ENCODE data around the gene FAM149B1.

The FAM149B1 gene

GRCh38 chr10:73287441-73287840 lies 119.5 kb downstream of the FAM149B1 start:
- no peak for DNase-seq (ENCODE audit: low read depth)

- no peak for DNase-seq (ENCODE audit: low read depth)
Observed at GRCh38 chr10:73289958-73290357, 122.0 kb downstream of the FAM149B1 start.

GRCh38 chr10:73293461-73293860 lies 125.5 kb downstream of the FAM149B1 start:
- DNase-seq (ENCODE audit: low read depth) = no peak
